HL-60/S4 treated with phorbol 12-myristate 13-acetate at 8.2 ng/mL for 4 days and 3 days (cell line): ENCODE data around the gene FAM174C.

Source experiments
- in situ Hi-C: fragments of 300-500 bp; cut with MboI; formaldehyde crosslinking; loops from 2 replicates; pipeline ENCODE4 v1.15.0; 2022; ENCODE audit warnings: low sequenced_read_pairs

FAM174C gene

GRCh38 chr19:1275260-1275975, at the start of gene FAM174C:
FAM174C (plus strand) TSS chr19:1275530; CDS start chr19:1275550, 20 bp downstream.
- in situ Hi-C loops: no loop called here

GRCh38 chr19:1226227-1226518, 49.2 kb upstream of the FAM174C start:
- in situ Hi-C loops: no loop called here

- in situ Hi-C loops: no loop called here
Measured at GRCh38 chr19:1226522-1227303, 48.6 kb upstream of the FAM174C start.

- in situ Hi-C loops: no loop called here
Measured at GRCh38 chr19:1227304-1228054, 47.9 kb upstream of the FAM174C start.

GRCh38 chr19:1228161-1228957, 47.0 kb upstream of the FAM174C start:
- in situ Hi-C loops: no loop called here

GRCh38 chr19:1229056-1229923, 46.0 kb upstream of the FAM174C start:
- in situ Hi-C loops: no loop called here

GRCh38 chr19:1229924-1230782, 45.2 kb upstream of the FAM174C start:
- in situ Hi-C loops: no loop called here

GRCh38 chr19:1230783-1231489, 44.4 kb upstream of the FAM174C start:
- in situ Hi-C loops: no loop called here

- in situ Hi-C loops: no loop called here
Measured at GRCh38 chr19:1231729-1232637, 43.3 kb upstream of the FAM174C start.

- in situ Hi-C loops: no loop called here
Measured at GRCh38 chr19:1232652-1233072, 42.7 kb upstream of the FAM174C start.

- in situ Hi-C loops: no loop called here
Measured at GRCh38 chr19:1233115-1233667, 42.1 kb upstream of the FAM174C start.

- in situ Hi-C loops: no loop called here
Measured at GRCh38 chr19:1234051-1234954, 41.0 kb upstream of the FAM174C start.

- in situ Hi-C loops: no loop called here
Measured at GRCh38 chr19:1234955-1235380, 40.4 kb upstream of the FAM174C start.

GRCh38 chr19:1235625-1236538, 39.4 kb upstream of the FAM174C start:
- in situ Hi-C loops: no loop called here

- in situ Hi-C loops: no loop called here
Measured at GRCh38 chr19:1236576-1236975, 38.8 kb upstream of the FAM174C start.
